Activated CD8-positive, alpha-beta T cell treated with anti-CD3 and anti-CD28 coated beads for 36 hours (primary cell): Measurements from ENCODE around the gene CALML3. TPM values are rescaled to one million over a fixed set of nuclear protein-coding genes. Genes with fewer than 3 reads are reported as not detected.

ENCODE experiments used
- ATAC-seq: fragments of 200-7000 bp; cut with Tn5 transposase; one replicate; pipeline ENCODE4 v1.10.0; 2021; ENCODE audit warnings: mild to moderate bottlenecking, moderate library complexity
- CTCF ChIA-PET: fragments of 350-600 bp; sonication (Branson Sonifier 250); formaldehyde crosslinking; loops from one replicate; lab custom pipeline; 2021; ENCODE audit warnings: antibody characterized with exemption; lab: Charles Lee
- POLR2A ChIA-PET: fragments of 350-600 bp; sonication (Branson Sonifier 250); formaldehyde crosslinking; loops from one replicate; lab custom pipeline; 2021; ENCODE audit warnings: antibody characterized with exemption; lab: Charles Lee
- DNase-seq: peaks from one replicate; pipeline ENCODE4 v3.0.0-alpha.2; 2020
- H3K27ac Mint-ChIP-seq: one replicate; pipeline ENCODE4 v1.8.0; 2021; ENCODE audit warnings: mild to moderate bottlenecking, mixed read lengths
- H3K27me3 Mint-ChIP-seq: one replicate; pipeline ENCODE4 v1.8.0; 2021; ENCODE audit warnings: mixed read lengths
- H3K36me3 Mint-ChIP-seq: one replicate; pipeline ENCODE4 v1.8.0; 2021; ENCODE audit warnings: low read depth, mixed read lengths
- H3K4me1 Mint-ChIP-seq: one replicate; pipeline ENCODE4 v1.8.0; 2021; ENCODE audit warnings: low read depth, mixed read lengths
- H3K4me3 Mint-ChIP-seq: one replicate; pipeline ENCODE4 v1.8.0; 2021; ENCODE audit warnings: mild to moderate bottlenecking, moderate library complexity, mixed read lengths
- H3K9me3 Mint-ChIP-seq: one replicate; pipeline ENCODE4 v1.8.0; 2021; ENCODE audit warnings: mixed read lengths
- CTCF ChIP-seq: fragments of 200-600 bp; IDR thresholded peaks from one replicate; pipeline ENCODE4 v1.8.0; 2022; ENCODE audit warnings: antibody characterized with exemption, mild to moderate bottlenecking
- intact Hi-C: fragments of 100-400 bp; cut with micrococcal nuclease; formaldehyde crosslinking; loops from one replicate; pipeline ENCODE4 v1.10.0; 2022
- total RNA-seq, 2 experiments: library from RNA; stranded (reverse); gene quantifications; one replicate each; pipeline ENCODE4 v1.2.3, GENCODE V29; 2021

Gene CALML3
- total RNA-seq, 2 experiments from 2014 or later: not detected

GRCh38 chr10:5561704-5562645 is 37.2 kb downstream of the CALML3 start:
- DNase-seq: no peak
- TF ChIP-seq CTCF: no peak

GRCh38 chr10:5563321-5563961 is 38.7 kb downstream of the CALML3 start:
- Mint-ChIP-seq H3K4me3 (no peak overlapping the region), H3K27me3 (no peaks in the 10 kb centered on the region), H3K9me3 (no peaks in the 10 kb centered on the region), H3K27ac (no peak overlapping the region), H3K36me3 (no peaks in the 10 kb centered on the region), H3K4me1 (peaks cover 29% of the 10 kb centered on the region)
- ChIA-PET CTCF (interaction anchor here (0.9 kb wide), 1 partner anchor 14 kb away, joined by 3 read pairs; no protein-coding TSS in a partner anchor), POLR2A (interaction anchor here (0.9 kb wide), 1 partner anchor 13 kb away, joined by 3 read pairs; no protein-coding TSS in a partner anchor)
- no peak for TF ChIP-seq CTCF
- intact Hi-C loops: no loop called here
- DNase-seq: no peak
- no peak for ATAC-seq

More at GRCh38 chr10:5561704-5562645, 37.2 kb downstream of the CALML3 start:
- Mint-ChIP-seq H3K27me3 (no peaks in the 10 kb centered on the region), H3K4me3 (no peak overlapping the region), H3K27ac (no peak overlapping the region), H3K36me3 (no peaks in the 10 kb centered on the region), H3K9me3 (no peaks in the 10 kb centered on the region), H3K4me1 (peaks cover 29% of the 10 kb centered on the region)
- ATAC-seq: no peak
- POLR2A ChIA-PET: interaction anchor here (0.9 kb wide), 1 partner anchor 12 kb away, joined by 3 read pairs; no protein-coding TSS in a partner anchor
- intact Hi-C loops: no loop called here
- CTCF ChIA-PET: no interaction called here

GRCh38 chr10:5563991-5564536 is 39.3 kb downstream of the CALML3 start:
- ChIA-PET CTCF (interaction anchor here (0.9 to 1.0 kb wide), 2 partner anchors 14 to 58 kb away, joined by 3 read pairs; no protein-coding TSS in a partner anchor), POLR2A (no interaction called here)
- H3K4me3 Mint-ChIP-seq: peak overlapping the region; percentile 34
- H3K4me1 Mint-ChIP-seq: peaks cover 29% of the 10 kb centered on the region
- H3K36me3 Mint-ChIP-seq: no peaks in the 10 kb centered on the region
- peak overlapping the region; percentile 68 for H3K27ac Mint-ChIP-seq
- intact Hi-C loops: no loop called here
- ATAC-seq (peak; percentile 82), DNase-seq (peak; percentile 58)
- no peaks in the 10 kb centered on the region for H3K9me3 Mint-ChIP-seq
- no peaks in the 10 kb centered on the region for H3K27me3 Mint-ChIP-seq
- TF ChIP-seq CTCF: no peak

GRCh38 chr10:5564537-5565204 is 39.9 kb downstream of the CALML3 start:
- peak overlapping the region; percentile 68 for H3K27ac Mint-ChIP-seq
- TF ChIP-seq CTCF: no peak
- ChIA-PET CTCF (interaction anchor here (1.0 kb wide), 1 partner anchor 58 kb away, joined by 3 read pairs; no protein-coding TSS in a partner anchor), POLR2A (interaction anchor here (1.2 kb wide), 1 partner anchor 8 kb away, joined by 3 read pairs; no protein-coding TSS in a partner anchor)
- intact Hi-C loops: no loop called here
- peak overlapping the region; percentile 34 for H3K4me3 Mint-ChIP-seq
- no peaks in the 10 kb centered on the region for H3K9me3 Mint-ChIP-seq
- peaks cover 29% of the 10 kb centered on the region for H3K4me1 Mint-ChIP-seq
- no peaks in the 10 kb centered on the region for H3K36me3 Mint-ChIP-seq
- DNase-seq (no peak), ATAC-seq (peak; percentile 48)
- no peaks in the 10 kb centered on the region for H3K27me3 Mint-ChIP-seq
